Measurements from ENCODE around the gene TTC39A.
A peak's percentile ranks its signal among the peaks of the same experiment; 100 is the strongest.

TTC39A gene

DNA sequence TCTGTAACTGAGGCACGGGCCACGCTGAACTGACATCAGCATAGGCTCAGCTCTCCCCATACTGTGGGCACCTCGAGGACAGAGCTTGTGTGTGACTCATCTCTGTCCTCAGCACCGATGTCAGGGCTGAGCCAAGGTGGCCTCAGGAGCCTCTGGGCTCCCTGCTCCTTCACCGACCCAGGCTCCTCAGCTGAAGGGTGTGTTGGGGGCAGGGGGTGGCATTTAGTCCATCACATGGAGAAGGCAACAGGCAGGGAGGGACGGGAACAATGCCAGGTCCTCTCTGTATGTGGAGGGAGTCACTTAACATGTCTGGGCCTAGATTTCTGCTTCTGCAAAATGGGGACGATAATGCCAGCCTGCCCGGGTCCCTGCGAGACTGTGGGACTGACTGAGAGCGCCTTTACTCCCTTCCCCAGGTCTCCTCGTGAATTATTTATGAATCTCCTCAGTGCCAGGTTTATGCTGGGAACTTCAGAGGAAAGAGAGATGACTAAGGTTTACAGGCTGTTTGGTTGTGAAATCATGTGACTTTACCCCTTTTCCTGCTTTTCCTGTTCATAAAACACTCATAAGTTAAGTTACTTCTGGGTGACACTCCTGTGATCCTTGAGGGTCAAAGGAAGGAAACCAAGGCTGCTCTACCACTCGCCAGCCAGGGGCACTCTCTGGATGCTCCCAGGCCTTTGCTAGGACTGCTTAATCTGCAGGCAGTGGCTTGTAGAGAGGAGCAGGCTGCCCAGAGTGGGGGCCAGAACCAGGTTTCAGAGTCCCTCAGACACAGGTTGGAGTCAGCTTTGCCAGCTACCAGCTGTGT, 16.2 kb downstream of the TTC39A start:
- DNase-seq = peak in 1 of 5 experiments; percentile 31

DNA sequence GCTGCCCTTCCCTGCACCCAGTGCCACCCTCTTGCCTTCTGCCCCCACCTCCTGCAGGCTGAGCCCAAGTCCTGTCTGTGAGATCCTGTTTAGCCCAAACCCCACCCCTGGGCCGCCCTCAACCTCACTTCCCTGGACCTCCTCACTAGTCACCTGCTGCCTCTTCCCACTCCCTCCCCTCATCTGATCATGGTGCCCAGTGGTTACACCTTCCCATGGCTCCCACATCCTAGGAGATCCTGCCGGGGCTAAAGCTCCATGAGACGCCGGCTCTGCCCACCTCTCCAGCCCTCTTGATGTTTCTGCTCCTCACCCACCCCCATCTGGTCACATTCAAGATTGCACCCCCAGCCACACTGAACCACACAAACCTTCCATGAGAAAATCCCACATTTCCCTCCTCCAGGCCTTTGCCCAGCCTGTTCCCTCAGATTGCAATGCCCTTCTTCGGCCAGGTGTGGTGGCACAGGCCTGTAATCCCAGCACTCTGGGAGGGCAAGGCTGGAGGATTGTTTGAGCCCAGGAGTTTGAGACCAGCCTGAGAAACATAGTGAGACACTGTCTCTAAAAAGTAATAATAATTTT, 17.0 kb downstream of the TTC39A start:
- DNase-seq = no peak

DNA sequence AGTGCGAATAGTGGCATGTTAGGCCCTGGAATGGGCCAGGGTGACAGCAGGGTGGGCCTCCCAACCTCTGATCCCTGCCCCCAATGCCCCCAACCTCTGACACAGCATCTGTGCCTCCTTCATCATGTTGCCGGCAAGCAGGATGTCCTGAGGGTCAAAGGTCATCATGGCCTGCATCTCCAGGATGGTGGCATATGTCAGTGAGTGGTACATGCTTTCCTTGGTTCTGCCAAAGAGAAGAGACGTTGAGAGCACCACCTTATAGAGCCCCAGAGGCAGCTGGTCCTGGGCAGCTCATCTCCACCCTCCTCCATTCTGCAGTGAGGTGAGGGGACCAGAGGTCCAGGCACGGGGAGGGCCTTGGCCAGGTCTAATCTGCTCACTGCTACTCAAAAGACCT, 17.6 kb downstream of the TTC39A start:
- no peak for DNase-seq

DNA sequence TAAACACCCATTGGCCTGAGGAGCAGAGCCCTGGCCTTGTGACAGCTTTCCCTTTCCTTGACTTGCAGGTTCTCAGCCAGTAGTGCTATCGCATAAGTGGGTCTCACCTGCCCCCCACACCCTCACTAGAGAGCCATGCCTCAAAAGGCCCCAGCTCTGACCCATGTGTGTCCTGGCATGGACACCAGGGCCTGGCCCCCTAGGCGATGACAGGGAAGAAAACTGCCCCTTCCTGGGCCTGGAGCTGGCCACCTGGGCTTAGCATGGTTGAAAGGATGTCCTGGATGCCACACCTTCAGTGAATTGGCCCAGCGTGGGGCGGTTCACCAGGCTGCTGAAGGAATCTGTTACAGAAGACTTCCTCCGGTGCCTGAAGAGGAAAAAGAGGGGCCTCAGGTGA, 18.5 kb downstream of the TTC39A start:
- DNase-seq = no peak

DNA sequence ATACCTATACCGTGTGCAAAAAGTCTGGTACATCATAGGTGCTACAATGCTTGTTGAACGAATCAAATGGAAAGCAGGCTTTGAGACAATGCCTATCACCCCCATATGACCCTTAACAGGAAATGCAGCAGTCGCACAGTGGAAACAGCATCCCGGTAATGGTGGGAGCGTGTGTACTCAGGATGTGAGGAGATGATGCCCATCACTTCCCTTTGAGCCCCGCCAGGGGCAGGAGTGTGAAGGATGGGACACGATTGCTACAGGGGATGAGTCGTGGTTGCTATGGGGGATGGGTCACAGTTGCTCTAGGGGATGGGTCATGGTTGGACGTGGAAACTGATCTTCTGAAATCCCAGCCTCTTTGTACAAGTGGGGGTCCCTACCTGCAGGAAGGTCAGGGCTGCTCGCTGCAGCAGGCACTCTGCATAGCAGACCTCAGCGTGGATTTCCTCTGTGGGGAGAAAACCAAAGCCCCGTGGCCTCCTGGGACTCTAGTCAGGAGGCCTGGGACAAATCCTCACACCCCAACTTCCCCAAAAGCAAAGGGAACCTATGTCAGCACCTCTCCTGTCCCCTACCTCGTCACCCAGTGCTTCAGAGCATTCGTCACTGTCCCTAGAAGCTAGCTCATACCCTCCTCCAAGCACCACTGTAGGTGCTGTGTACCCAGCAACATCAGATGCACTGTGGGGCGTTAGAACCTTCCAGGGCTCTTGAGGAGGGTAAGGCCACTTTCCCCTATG, 19.3 kb downstream of the TTC39A start:
- no peak for DNase-seq

DNA sequence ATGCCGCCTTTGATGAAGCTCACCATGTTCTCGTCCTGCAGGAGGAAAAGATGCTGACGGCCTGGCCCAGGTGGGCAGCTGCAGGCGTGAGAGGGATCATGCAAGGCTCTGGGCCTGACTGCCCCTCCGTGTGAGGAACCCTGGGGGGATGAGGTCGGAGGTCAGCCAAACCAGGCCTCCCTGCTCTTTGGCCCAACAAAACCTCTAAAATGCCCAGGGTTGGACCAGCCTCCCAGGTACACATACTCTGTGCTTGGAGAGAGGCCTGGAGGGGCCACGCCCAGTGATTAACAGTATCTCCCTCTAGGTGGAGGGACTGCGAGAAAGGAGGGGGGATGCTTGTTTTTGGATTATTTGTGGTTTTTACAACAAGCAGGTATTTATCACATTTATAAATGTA, 21.1 kb downstream of the TTC39A start:
- no peak for DNase-seq

DNA sequence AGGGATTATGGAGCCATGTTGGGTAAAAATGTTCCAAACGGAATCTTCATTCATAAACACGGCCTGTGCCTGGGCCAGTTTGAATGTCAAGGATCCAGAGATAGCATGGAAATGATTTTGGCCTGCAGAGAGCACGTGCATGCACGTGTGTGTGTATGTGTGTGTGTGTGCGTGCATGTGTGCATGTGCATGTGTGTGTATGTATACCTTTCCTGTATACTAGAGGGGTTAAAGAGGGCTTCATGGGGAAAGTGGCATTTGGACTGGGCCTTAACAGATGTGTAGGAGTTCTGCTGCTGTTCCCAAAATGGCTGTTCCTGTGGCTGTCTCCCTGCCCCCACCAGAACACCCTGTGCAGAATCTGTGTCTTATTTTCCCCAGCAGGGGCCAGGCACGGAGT, 21.7 kb downstream of the TTC39A start:
- no peak for DNase-seq

DNA sequence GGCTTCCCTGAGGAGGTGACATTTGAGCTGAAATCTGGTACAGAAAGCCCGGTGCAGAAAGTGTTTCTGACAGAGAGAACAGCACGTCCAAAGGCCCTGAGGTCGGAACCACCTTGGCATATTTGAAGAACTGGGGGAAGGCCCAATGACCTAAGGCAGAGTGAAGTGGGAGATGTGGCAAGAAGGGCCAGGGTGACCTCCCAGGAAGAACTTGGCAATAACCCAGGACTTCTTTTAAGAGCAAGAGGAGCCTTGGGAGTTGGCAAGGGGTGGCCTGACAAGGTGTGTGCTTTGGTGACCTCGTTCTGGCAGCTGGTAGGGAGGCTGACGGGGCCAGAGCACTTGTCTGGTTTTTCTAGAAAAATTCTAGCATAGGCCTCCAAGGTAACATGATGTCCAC, 23.4 kb downstream of the TTC39A start:
- DNase-seq = no peak

DNA sequence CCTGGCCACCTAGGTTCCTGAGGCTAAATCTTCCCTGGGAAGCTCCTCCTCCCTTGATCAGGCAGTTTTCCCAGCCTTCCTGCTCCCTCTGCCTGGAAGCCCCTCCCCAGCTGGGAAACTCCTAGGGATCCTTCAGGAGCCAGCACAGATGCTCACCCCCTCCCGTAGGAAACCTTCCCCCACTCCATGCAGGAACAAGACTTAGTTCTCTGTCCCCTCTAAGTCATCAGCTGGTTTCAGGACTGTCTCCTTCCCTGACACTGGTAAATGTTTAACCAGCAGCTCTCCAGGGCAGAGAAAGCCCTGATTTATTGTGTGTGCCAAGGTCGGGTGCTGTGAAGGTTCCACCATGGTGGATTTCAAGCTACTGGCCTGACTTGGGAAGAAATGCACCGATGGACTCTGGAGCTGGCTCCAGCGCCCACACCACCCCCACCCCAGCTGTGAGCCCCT, 25.0 kb downstream of the TTC39A start:
- DNase-seq = no peak

DNA sequence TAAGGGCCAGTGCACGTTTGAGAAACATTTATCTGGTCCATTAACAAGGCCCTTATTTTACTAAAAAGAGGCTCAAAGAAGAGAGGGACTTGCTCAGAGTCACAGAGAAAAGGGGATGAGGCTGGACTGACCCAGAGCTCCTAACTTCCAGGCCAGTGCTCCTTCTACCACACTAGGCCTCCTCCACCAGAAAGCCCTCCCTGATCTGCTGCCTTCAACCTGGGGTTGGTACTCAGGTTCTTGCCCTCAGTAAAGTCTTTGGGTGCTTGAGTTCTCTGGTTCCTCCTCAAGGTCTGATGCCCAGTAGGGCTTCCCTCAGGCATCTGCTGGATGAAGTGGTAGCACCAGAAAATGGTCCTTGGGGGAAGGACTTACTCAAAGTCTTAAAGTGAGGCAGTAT, 26.0 kb downstream of the TTC39A start:
- no peak for DNase-seq

DNA sequence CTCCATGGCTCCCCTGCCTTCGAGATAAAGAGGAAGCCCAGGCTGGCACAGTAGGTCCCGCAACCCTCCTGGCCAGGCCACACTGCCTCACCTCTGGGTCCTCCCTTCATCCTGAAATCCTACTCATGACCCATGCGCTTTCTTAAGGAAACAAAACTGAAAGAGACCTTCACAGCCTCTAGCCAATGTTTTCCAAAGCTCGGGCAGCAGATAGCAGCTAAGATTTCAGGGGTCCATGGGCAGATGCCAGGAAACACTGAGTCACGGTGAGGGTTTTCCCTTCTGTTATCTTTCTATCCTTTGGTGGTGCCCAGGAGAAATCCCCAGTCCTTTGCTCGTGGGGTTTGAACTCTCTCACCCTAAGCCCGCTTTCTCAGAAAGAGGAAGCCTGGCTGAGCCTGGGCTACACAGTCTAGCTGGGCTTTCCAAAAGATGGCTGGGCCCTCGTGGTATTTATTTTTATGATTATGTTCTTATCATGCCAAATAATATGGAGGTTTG, 26.6 kb downstream of the TTC39A start:
- no peak for DNase-seq

DNA sequence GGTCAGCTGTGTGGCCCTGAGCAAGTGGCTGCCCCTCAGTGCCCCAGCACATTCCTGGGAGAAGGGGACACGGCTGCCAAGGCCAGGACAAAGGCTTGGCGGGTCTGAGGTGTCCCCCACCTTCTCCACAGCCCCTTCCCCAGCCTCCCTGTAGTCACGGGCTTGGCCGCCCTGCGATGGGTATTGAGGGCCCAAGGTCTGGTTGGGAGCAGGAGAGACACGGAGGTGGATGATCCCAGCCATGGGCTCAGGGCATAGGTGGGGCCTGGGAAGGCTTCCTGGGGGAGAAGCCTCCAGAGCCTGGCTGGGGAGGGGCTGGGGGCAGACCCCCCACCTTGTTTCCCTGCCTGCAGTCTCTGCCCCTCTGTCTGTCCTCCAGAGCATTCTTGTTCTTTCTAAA, 27.0 kb downstream of the TTC39A start:
- no peak for DNase-seq

DNA sequence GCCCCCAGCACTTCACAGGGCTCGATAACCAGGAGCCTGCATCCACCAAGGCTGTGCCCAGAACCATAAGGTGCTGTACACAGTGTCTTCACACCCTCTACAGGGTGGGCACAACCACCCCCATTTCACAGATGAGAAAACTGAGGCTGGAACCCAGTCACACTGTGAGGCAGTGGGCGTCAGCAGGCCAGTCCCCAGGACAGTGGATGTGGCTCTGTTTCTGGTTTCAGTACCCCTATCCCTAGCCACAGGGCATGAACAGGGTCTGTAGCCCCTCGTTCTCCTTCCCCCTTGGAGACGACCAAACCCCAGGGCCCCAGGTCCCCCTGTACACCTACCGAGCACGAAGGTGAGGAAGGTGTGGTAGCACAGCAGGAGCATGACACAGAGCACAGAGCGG, 27.6 kb downstream of the TTC39A start:
- DNase-seq = no peak

DNA sequence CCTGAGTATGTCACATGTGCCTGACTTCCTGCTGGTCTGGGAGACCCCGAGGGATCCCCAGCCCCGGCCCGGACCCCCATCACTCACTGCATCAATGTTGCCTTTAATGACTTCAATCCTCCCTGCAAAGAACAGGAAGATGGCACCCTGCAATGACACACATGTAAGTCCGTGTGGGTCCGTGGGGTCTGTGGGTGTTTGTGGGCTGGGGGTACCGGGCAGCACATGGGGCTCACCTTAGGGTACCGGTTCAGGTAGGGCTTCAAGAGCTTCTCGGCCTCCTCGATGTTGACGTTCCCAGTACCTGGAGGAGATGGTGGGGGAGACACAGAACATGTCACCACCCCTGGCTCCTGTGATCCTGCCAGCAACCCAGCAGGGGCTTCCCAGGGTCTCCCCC, 28.1 kb downstream of the TTC39A start:
- DNase-seq = no peak

DNA sequence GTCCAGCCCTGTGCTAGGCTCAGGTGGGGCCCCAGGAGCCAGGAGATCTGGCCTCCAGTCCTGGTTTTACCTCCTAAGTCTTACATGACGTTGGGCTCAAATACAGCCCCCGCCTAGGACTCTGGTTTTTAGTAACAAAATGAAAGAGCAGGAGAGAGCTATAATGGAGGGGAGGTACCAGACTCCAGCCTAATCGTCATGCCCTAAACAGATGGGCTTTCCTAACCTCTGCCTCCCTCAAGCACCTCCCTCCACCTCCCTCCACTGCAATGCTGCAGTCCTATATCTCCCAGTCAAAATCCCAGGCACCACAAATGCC, 28.6 kb downstream of the TTC39A start:
- no peak for DNase-seq

DNA sequence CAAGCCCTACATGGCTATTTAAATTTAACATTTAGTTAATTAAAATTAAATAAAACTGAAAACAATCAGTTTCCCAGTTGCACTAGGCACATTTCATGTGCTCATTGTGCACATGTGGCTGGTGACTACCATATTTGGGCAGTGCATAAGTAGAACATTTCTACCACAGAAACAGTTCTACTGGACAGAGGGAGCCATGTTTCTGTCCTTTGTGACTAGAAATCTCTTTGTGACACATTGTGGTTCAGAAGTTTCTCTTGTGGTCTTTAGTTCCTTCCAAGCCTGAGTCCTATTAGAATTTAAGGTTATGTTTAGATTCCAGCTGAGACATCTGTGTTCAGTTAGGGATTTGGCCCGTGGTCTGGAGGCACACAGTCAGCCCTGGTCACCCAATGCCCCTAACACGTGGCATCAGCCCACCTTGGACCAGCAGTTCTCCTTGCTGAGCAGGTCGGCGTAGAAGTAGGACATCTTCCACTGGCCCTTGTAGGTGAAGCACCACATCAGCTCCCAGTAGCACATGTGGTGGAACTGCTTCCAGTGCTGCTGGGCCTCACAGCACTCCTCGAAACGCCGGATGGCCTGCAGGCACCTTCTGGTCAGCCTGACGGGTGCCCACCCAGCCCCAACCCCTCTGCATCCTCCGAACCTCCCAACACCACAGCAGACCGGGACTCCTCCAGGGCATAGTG, 29.1 kb downstream of the TTC39A start:
- DNase-seq = peak in 1 of 5 experiments; percentile 31

DNA sequence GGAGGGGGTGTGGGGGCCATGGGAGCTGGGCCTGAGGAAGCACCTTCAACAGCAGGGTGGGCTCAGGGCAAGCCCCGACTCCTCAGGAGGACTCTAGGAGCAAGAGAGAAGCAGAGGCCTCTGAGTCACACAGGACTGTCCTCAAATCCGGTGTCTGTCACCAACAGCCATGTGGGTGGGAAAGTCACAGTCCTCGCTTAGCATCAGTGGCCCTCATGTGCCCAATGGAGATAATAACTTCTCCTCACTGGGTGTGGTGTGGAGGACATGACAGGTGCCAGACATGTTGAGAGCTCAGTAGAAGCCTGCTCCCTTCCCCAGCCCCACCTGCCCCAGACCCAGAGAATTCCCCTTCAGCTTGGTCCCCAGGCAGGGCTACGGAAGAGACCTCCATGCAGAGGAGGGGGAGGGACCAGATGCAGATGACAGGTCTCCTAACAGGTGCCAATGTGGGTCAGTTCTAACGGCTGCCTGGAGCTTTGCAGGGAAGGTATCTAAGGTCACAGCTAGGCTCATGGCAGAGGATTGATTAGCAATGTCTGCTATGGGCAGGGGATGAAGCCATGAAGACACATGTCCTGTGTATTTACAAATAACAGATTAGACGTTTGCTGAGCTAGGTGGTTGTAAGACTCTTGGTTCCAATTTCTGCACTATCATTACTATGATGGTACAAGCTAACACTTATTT, 30.2 kb downstream of the TTC39A start:
- DNase-seq = no peak

DNA sequence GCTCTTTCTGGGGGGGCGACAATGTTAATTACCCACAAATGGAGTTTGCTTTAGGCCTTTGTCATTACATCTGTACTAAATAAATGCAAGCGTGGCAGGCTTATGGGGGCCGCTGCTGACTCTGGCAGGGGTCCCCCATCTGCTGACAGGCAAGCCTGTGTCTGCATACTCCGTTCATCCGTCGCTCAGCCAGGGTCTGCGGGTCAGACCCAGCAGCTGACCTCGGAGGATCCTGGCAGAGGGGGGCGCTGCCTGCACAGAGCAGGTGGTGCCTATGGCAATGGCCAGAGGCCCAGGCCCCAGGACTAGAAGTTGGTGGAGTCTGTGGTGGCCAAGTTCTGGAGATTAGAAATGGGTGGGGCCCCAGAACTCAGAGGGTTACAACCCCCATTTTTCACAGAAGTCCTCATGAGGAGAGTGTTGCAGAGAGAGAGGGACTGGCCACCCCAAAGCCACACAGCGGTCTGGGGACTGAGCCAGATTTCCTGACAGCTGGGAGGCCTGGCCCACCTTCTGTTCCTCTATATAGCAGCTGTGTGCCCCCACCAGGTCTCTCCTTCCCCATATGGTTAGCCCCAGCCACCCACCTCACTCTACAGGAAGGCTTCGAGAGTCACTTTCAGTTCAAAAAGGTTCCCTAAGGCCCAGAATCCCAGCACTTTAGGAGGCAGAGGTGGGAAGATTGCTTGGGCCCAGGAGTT, 31.0 kb downstream of the TTC39A start:
- DNase-seq = no peak

DNA sequence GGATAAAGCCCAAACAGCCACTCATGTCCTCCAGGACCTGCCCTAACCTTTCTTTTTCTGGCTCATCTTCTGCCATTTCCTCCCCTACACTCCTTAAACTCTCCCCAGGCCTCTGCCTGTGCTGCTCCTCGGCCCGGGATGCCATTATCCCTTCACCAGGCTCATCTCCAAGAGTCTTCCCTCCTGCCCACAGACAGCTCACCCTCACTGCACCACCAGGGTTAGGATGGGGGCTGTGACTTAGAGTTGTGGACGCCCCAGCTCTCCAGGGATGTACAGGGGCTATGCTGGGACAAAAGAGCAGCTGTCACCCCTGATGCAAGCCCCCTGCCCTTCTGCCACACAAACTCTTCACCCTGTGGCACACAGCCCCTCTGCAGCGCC, 32.0 kb downstream of the TTC39A start:
- DNase-seq = no peak

DNA sequence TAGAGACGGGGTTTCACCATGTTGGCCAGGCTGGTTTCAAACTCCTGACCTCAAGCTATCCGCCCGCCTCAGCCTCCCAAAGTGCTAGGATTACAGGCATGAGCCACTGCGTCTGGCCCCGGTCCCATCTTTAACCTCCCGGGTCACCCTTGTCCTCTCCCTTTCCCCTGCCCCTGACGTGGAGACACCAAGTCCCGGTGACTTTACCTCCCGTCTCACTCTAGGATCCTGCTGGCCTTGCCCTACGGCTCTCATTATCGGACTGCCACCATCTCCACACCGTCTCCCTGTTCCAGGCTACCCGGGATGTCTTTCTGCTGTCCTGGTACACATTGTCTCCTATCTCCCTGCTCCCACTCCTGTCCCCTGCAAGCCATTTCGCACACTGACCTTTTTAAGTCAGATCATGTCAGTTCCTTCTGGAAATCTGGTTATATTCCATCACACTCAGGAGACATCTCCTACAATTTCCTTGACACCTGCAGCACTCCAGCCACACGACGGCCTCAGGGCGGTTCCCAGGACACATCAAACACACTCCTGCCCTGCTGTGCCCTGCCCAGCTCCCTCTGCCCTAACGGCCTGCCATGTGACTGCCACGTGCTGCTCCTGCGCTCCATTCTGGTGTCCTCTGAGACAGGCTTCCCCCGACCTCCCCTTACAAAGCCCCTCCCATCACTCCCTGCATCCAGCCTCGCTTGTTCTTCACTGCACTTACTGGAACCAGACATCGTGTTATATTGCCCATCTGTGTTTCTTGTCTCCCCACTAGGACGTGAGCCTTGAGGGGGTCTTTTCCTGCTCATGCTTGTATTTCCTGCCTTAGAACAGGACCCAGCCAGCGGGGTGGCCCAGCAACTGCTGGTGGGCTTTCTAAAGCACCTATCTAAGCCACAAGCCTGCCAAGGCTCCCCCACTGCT, 32.7 kb downstream of the TTC39A start:
- DNase-seq = no peak

All from T-helper 2 cell (primary cell).